Measurements from ENCODE around the gene DTNB.

GRCh38 chr2:25551316-25551715, 122.1 kb downstream of the DTNB start:
- TF ChIP-seq JUND (IDR thresholded peaks at IDR 0.05) (no peak), ELF1 (IDR thresholded peaks at IDR 0.05) (no peak), CTCF (IDR thresholded peaks at IDR 0.05) (no peak), EP300 (IDR thresholded peaks at IDR 0.05; ENCODE audit: borderline replicate concordance in 1 of 2, low read depth in 1 of 2, low read length in 1 of 2) (no peak), GATA2 (CRISPR knock-in tag; IDR thresholded peaks at IDR 0.05) (no peak), FOXM1 (IDR thresholded peaks at IDR 0.05; ENCODE audit: low read depth) (no peak), SIN3A (IDR thresholded peaks at IDR 0.05; ENCODE audit: borderline replicate concordance, low read depth, low read length) (no peak), RAD21 (IDR thresholded peaks at IDR 0.05; ENCODE audit: low read length) (no peak), CHD2 (IDR thresholded peaks at IDR 0.05; ENCODE audit: low read length, partially characterized antibody) (no peak), RCOR1 (IDR thresholded peaks at IDR 0.05; ENCODE audit: low read length) (no peak), TAF1 (IDR thresholded peaks at IDR 0.05; ENCODE audit: borderline replicate concordance, low read depth, low read length) (no peak), NRF1 (IDR thresholded peaks at IDR 0.05; ENCODE audit: low read depth, low read length) (no peak)

Data from SK-N-SH (cell line).